Adrenal gland (tissue), 12 donors: ENCODE measurements around the gene ADGRF3. TPM values are rescaled to one million over a fixed set of nuclear protein-coding genes. Genes with fewer than 3 reads are reported as not detected.
"Not testable (repeated sequence)": the region's sequence is repeated elsewhere in the genome, so short reads cannot be mapped to it uniquely, and the experiment has no call there.

Experiments used
- DNase-seq, 7 donors: peaks; one replicate each; pipeline ENCODE4 v3.0.0-alpha.2; 2019 to 2020
- H3K27ac ChIP-seq, 5 donors: fragments of 200-600 bp; sonication (generic) in 4 of 5; 1 replicate in 3 of 5; 2 replicates in 2 of 5; pipeline versions ENCODE4 v1.5.1 to v1.8.0; 2016 to 2020; ENCODE audit warnings: mild to moderate bottlenecking in 1 of 5
- H3K27me3 ChIP-seq: fragments of 200-600 bp; 2 replicates; pipeline ENCODE4 v1.8.0; 2021
- H3K36me3 ChIP-seq, 2 donors: fragments of 200-600 bp; replicated peaks in 1 of 2; 1 replicate in 1 of 2; 2 replicates in 1 of 2; pipeline versions ENCODE4 v1.5.1 to v1.8.0; 2018 to 2022
- H3K4me1 ChIP-seq, 2 donors: fragments of 200-600 bp; replicated peaks in 1 of 2; 1 replicate in 1 of 2; 2 replicates in 1 of 2; pipeline versions ENCODE4 v1.5.1 to v1.8.0; 2018 to 2021
- H3K4me3 ChIP-seq, 4 donors: fragments of 200-600 bp; sonication (generic) in 3 of 4; one replicate each; pipeline ENCODE4 v1.5.1; 2016 to 2018
- H3K9me3 ChIP-seq, 3 donors: fragments of 200-600 bp; sonication (generic) in 1 of 3; replicated peaks in 1 of 3; 1 replicate in 2 of 3; 2 replicates in 1 of 3; pipeline versions ENCODE4 v1.5.1 to v1.8.0; 2016 to 2021
- POLR2A ChIP-seq, 2 donors: fragments of 450-650 bp; IDR thresholded peaks; one replicate each; pipeline ENCODE4 v1.6.1; 2017; ENCODE audit warnings: antibody characterized with exemption in 2 of 2, mild to moderate bottlenecking in 2 of 2, moderate library complexity in 1 of 2
- WGBS, 4 donors: extraction: QIAGEN DNeasy Blood & Tissue Kit in 2 of 4; methylation state at CpG; one replicate each; pipeline versions ENCODE4 v1.1.5 to v1.1.7; 2013 to 2017; 5-methylcytosine and 5-hydroxymethylcytosine counted together
- intact Hi-C, 2 donors: fragments of 100-400 bp; cut with DNase I; formaldehyde crosslinking; loops; one replicate each; pipeline versions ENCODE4 v1.14.1 to v1.15.0; 2022 to 2023
- polyA plus RNA-seq, 3 donors: library from polyadenylated mRNA; stranded (reverse); fragments of 200-250 nt in 2 of 3; fragments of 350-450 nt in 1 of 3; fragmentation: Illumina TruSeq in 1 of 3; extraction: RNeasy Lipid Tissue Mini Kit (QIAGEN cat#74804) in 1 of 3; gene quantifications; one replicate each; pipeline ENCODE4 v1.2.3, GENCODE V29; 2013 to 2014
- total RNA-seq, 9 donors: library from RNA; depleted of rRNA in 4 of 9; stranded (reverse); fragments of >200 nt in 4 of 9; fragments of 120-200 nt in 1 of 9; fragmentation: NEBNext Ultra II Directional in 1 of 9; extraction: Animal tissue kit (Norgen Biotek cat#: 25700) in 1 of 9; gene quantifications; one replicate each; pipeline versions ENCODE4 v1.1.0 to v1.2.4, GENCODE V29; 2013 to 2023
- TF ChIP-seq, protein P1 (sequence below), 6 experiments: fragments of 450-650 bp in 4 of 6; fragments of 200-600 bp in 2 of 6; sonication (generic) in 1 of 6; IDR thresholded peaks; 1 replicate in 5 of 6; 2 replicates in 1 of 6; pipeline versions ENCODE4 v1.5.1 to v1.8.0; 2016 to 2021; ENCODE audit warnings: antibody characterized with exemption in 6 of 6, mild to moderate bottlenecking in 2 of 6, moderate library complexity in 1 of 6
- donor health status: healthy with polysubstance abuse.
- donor health status: Bipolar disorder and iron deficiency.
- donor health status: DM: yes; HTN: yes; CAD: no.
- donor health status: DM: no; HTN: no; CAD: no.
- donor health status: DM: no; HTN: no; CAD: no.
- donor health status: DM: yes; HTN: yes; CAD: no.

The ADGRF3 gene
- total and polyA plus RNA-seq, 12 donors: 0.07 to 0.75 (median 0.16) TPM; not detected in 3

DNA sequence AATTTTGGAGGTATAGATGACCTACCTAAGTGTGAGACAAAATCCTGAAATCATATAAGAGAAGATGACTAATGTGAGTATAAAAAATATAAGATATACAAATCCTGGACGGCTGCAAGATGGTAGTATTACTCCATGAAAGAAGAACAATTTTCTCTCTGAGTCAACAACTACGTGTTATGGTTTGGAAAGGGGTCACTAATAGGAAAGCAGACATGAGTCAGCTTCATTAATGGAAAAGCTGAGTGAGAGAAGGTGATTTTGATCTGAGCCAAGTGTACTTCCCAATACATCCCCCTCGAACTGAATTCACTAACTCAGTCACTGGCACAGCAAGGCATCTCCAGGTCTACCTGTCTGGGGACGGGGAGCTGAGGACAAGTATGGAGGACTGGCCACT is 20.7 kb downstream of the ADGRF3 start:
- 55 to 66% (median 57%) methylated on average over 4 of the region's 4 CpGs for WGBS, 4 donors
- DNase-seq: no peak
- intact Hi-C loops: loop anchor here in 1 of 2 donors (10.0 kb wide), 1 partner anchor 81 kb away; the partner anchor contains the start of genes HADHA and HADHB
- H3K27ac ChIP-seq: peak overlapping the region in 1 of 5 donors; percentile 25
- no peaks in the 10 kb centered on the region for H3K27me3 ChIP-seq
- H3K4me1 ChIP-seq: peaks cover 0 to 4% of the 10 kb centered on the region in 2 donors
- no peaks in the 10 kb centered on the region for H3K36me3 ChIP-seq
- TF ChIP-seq, protein P1, sequence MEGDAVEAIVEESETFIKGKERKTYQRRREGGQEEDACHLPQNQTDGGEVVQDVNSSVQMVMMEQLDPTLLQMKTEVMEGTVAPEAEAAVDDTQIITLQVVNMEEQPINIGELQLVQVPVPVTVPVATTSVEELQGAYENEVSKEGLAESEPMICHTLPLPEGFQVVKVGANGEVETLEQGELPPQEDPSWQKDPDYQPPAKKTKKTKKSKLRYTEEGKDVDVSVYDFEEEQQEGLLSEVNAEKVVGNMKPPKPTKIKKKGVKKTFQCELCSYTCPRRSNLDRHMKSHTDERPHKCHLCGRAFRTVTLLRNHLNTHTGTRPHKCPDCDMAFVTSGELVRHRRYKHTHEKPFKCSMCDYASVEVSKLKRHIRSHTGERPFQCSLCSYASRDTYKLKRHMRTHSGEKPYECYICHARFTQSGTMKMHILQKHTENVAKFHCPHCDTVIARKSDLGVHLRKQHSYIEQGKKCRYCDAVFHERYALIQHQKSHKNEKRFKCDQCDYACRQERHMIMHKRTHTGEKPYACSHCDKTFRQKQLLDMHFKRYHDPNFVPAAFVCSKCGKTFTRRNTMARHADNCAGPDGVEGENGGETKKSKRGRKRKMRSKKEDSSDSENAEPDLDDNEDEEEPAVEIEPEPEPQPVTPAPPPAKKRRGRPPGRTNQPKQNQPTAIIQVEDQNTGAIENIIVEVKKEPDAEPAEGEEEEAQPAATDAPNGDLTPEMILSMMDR (IDR thresholded peaks at IDR 0.05): no peak
- TF ChIP-seq POLR2A (IDR thresholded peaks at IDR 0.05): no peak
- H3K9me3 ChIP-seq: no peaks in the 10 kb centered on the region
- no peak overlapping the region for H3K4me3 ChIP-seq

DNA sequence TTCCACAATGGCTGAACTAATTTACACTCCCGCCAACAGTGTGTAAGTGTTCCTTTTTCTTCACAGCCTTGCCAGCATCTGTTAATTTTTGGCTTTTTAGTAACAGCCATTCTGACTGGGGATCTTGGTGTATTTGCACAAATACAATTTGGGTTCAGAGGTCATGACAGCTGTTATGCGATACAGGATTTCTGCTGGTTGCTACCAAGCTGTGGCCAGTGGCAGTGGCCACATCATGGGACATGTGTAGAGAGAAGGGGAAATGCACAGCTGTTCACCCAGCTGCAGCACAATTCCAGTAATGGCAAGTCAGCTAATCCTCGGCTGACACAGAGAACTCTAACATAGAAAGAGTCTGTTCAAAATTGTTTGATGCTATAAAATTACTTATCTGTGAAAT is 21.7 kb downstream of the ADGRF3 start:
- no peak overlapping the region for H3K27ac ChIP-seq
- H3K4me3 ChIP-seq: no peak overlapping the region
- intact Hi-C loops: loop anchor here in 1 of 2 donors (10.0 kb wide), 1 partner anchor 80 kb away; the partner anchor contains the start of genes HADHA and HADHB
- no peaks in the 10 kb centered on the region for H3K9me3 ChIP-seq
- H3K27me3 ChIP-seq: no peaks in the 10 kb centered on the region
- no peaks in the 10 kb centered on the region for H3K36me3 ChIP-seq
- WGBS, 4 donors: 51 to 78% (median 65%) methylated on average over 3 of the region's 3 CpGs
- no peak for DNase-seq
- peaks cover 0 to 4% of the 10 kb centered on the region in 2 donors for H3K4me1 ChIP-seq
- TF ChIP-seq, protein P1 (IDR thresholded peaks at IDR 0.05): no peak
- no peak for TF ChIP-seq POLR2A (IDR thresholded peaks at IDR 0.05)

DNA sequence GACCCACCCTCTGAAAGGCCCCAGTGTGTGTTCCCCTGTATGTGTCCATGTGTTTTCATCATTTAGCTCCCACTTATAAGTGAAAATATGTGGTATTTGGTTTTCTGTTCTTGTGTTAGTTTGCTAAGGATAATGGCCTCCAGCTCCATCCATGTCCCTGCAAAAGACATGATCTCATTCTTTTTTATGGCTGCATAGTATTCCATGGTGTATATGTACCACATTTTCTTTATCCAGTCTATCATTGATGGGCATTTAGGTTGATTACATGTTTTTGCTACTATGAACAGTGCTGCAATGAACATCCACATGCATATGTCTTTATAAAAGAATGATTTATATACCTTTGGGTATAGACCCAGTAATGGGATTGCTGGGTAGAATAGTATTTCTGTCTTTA is 22.1 kb downstream of the ADGRF3 start:
- not testable (repeated sequence) for H3K27me3 ChIP-seq, DNase-seq, H3K36me3 ChIP-seq, H3K4me1 ChIP-seq, H3K27ac ChIP-seq, H3K4me3 ChIP-seq, H3K9me3 ChIP-seq
- intact Hi-C loops: loop anchor here in 1 of 2 donors (10.0 kb wide), 1 partner anchor 80 kb away; the partner anchor contains the start of genes HADHA and HADHB

DNA sequence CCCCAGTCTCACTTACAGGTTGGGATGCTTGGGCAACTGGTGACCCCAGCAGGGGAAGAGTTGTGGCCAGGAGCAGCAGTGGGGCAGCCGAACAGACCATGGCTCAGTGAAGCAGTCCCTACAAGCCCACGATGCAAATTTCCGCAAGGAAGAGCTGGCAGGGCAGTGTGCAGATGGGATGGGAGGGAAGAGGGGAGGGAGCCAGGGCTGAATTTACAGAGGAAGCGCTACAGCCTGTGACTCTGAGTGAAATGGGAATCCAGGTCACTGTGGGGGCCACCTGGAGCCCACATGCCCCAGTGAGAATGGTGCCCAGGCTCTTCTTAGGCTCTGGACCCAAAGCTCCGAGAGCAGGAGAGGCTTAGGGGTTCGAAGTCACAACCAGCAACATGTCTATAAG is 27.6 kb downstream of the ADGRF3 start:
- Histone ChIP-seq H3K27ac (no peak overlapping the region), H3K4me1 (peaks cover 3% of the 10 kb centered on the region in 2 donors), H3K4me3 (no peak overlapping the region), H3K9me3 (no peaks in the 10 kb centered on the region), H3K36me3 (no peaks in the 10 kb centered on the region), H3K27me3 (no peaks in the 10 kb centered on the region)
- WGBS, 4 donors: 57 to 68% (median 62%) methylated on average over 6 of the region's 6 CpGs
- no peak for DNase-seq
- TF ChIP-seq POLR2A (IDR thresholded peaks at IDR 0.05): no peak
- TF ChIP-seq, protein P1 (IDR thresholded peaks at IDR 0.05): no peak
- intact Hi-C loops: no loop called here

DNA sequence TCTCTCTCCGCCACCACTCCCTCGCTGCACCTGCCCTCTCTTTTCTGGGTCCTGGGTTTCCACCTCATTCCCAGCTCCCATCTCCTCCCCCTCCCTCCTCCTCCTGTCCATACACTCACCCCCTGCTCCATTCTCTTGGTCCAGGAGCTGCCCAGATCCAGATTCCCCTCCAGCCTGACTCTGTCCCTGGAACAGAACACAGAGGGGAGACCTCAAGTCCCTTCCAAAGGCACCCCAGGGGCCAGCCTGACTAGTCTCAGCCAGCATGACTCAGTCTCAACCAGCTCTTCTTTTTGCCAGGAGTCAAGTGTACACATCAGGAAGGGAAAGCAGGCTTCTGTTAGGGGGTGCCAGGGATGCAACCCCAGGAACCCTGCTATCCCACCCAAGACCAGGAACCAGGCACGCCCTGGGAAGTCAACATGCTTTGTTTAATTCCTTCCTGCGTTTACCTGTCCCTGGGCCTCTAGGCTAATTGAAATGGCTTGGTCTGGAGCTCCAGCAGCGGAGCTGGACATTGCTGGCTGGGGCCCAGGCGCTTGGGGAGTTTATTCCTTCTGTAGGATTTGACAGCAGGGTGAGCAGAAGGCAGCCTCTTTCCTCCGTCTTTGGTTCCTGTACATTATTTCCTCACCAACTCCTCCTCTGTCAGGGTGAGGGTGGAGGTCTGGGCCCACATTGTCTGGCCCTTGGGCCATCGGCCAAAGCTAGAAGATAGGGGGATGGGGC is 29.0 kb downstream of the ADGRF3 start:
- TF ChIP-seq, protein P1 (IDR thresholded peaks at IDR 0.05): no peak
- TF ChIP-seq POLR2A (IDR thresholded peaks at IDR 0.05): no peak
- H3K27me3 ChIP-seq: no peaks in the 10 kb centered on the region
- 87 to 96% (median 93%) methylated on average over 8 of the region's 8 CpGs for WGBS, 4 donors
- H3K9me3 ChIP-seq: no peaks in the 10 kb centered on the region
- no peak overlapping the region for H3K4me3 ChIP-seq
- DNase-seq: no peak
- intact Hi-C loops: no loop called here
- H3K27ac ChIP-seq: no peak overlapping the region
- H3K36me3 ChIP-seq: no peaks in the 10 kb centered on the region
- H3K4me1 ChIP-seq: peaks cover 3% of the 10 kb centered on the region in 2 donors
